Prostate gland (tissue), 2 donors: ENCODE results near the gene DLG2. TPM values are rescaled to one million over a fixed set of nuclear protein-coding genes. Genes with fewer than 3 reads are reported as not detected.

Experiments
- DNase-seq: peaks from one replicate; pipeline ENCODE4 v3.0.0-alpha.2; 2019; ENCODE audit warnings: low spot score
- H3K27ac ChIP-seq, 2 donors: fragments of 200-600 bp; sonication (generic); 2 replicates each; pipeline ENCODE4 v1.5.1; 2017 to 2019
- H3K27me3 ChIP-seq: fragments of 200-600 bp; sonication (generic); replicated peaks from 2 replicates; pipeline ENCODE4 v1.5.1; 2019; ENCODE audit not compliant: insufficient read depth
- H3K36me3 ChIP-seq, 2 donors: fragments of 200-600 bp; sonication (generic); 1 replicate in 1 of 2; 2 replicates in 1 of 2; pipeline versions ENCODE4 v1.5.1 to v1.8.1; 2017 to 2019
- H3K4me1 ChIP-seq: fragments of 200-600 bp; sonication (generic); replicated peaks from 2 replicates; pipeline ENCODE4 v1.5.1; 2019
- H3K4me3 ChIP-seq, 2 donors: fragments of 200-600 bp; sonication (generic); 2 replicates each; pipeline ENCODE4 v1.5.1; 2017 to 2019
- H3K9me3 ChIP-seq: fragments of 200-600 bp; sonication (generic); 2 replicates; pipeline ENCODE4 v1.5.1; 2017
- CTCF ChIP-seq, 4 experiments: fragments of 200-600 bp in 2 of 4; fragments of 450-650 bp in 2 of 4; sonication (generic) in 2 of 4; IDR thresholded peaks; 1 replicate in 3 of 4; 2 replicates in 1 of 4; pipeline ENCODE4 v1.5.1; 2016 to 2019; ENCODE audit warnings: antibody characterized with exemption in 4 of 4, mild to moderate bottlenecking in 2 of 4, moderate library complexity in 2 of 4
- POLR2A ChIP-seq: fragments of 450-650 bp; IDR thresholded peaks from one replicate; pipeline ENCODE4 v1.6.1; 2016; ENCODE audit warnings: antibody characterized with exemption, mild to moderate bottlenecking
- POLR2AphosphoS5 ChIP-seq: sonication (generic); formaldehyde crosslinking; IDR thresholded peaks from one replicate; pipeline ENCODE4 v1.6.1; 2017; ENCODE audit warnings: antibody characterized with exemption
- WGBS: methylation state at CpG from one replicate; pipeline ENCODE4 v1.1.5; 2018; 5-methylcytosine and 5-hydroxymethylcytosine counted together
- intact Hi-C: fragments of 100-400 bp; cut with DNase I; formaldehyde crosslinking; loops from one replicate; pipeline ENCODE4 v1.14.2; 2022
- total RNA-seq, 2 donors: library from RNA; depleted of rRNA; stranded (reverse); fragments of >200 nt; gene quantifications; one replicate each; pipeline ENCODE4 v1.1.0, GENCODE V29; 2016

The DLG2 gene
- total RNA-seq, 2 donors from 2014 or later, result 9.8 to 16.2 TPM

DNA sequence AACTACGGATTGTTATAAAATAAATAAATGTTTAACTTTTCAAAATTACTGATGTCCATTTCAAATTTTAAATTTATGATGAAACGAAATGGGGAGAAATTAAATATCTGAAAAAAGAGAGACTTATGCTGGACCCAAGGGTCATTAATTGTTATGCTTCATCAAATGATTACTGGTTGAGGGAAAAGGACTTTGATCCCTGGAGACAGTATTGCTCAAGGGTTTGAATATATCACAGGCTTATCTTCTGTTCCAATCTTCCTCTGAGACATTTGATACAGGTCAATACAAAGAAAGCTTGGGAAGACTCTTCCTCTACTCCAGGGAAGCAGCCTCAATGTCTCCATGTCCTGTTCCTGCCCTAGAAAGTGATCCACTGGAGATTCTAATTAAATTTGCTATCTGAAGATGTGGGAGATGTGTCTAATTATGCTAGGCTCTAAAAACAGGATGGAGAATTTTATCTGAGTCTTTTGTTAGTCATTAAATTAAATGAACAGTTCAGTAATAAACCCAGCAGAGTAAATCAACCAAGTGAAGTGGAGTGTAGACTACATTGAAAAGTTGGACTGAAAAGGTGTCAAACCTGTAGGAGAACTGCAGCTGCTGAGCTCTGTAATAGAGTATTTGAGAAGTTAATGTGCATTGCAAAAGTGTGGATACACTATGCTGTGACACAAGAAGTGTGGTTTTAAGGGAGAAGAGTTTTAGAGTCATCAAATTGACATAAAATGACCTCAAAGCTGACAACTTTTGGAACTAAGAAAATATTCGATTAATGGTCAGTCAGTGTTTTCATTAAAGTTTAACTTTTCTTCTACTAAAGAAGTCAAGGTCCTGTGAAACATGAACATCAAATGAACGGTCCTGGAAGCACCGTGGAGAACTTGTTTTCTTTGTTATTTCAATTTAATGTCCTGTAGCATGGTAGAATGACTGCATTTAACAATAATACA is 1717.3 kb downstream of the DLG2 start:
- 72% methylated on average over 5 of the region's 5 CpGs for WGBS
- no peak overlapping the region for H3K27ac ChIP-seq

GRCh38 chr11:83908298-83908856 is 1718.8 kb downstream of the DLG2 start:
- Histone ChIP-seq H3K4me1 (no peaks in the 10 kb centered on the region), H3K27me3 (no peaks in the 10 kb centered on the region), H3K36me3 (no peaks in the 10 kb centered on the region), H3K4me3 (no peak overlapping the region), H3K27ac (no peak overlapping the region), H3K9me3 (no peaks in the 10 kb centered on the region)
- 65% methylated on average over 7 of the region's 7 CpGs for WGBS
- intact Hi-C loops, result no loop called here
- no peak for TF ChIP-seq POLR2A
- no peak for TF ChIP-seq CTCF (IDR thresholded peaks at IDR 0.05)
- TF ChIP-seq POLR2AphosphoS5, result no peak
- DNase-seq, result no peak

More for the DNA sequence above, 1717.3 kb downstream of the DLG2 start:
- H3K27me3 ChIP-seq, result no peaks in the 10 kb centered on the region
- DNase-seq, result no peak
- no peaks in the 10 kb centered on the region for H3K36me3 ChIP-seq
- intact Hi-C loops, result no loop called here
- H3K4me1 ChIP-seq, result no peaks in the 10 kb centered on the region
- no peaks in the 10 kb centered on the region for H3K9me3 ChIP-seq
- TF ChIP-seq POLR2AphosphoS5 (no peak), CTCF (IDR thresholded peaks at IDR 0.05) (no peak), POLR2A (no peak)
- no peak overlapping the region for H3K4me3 ChIP-seq

DNA sequence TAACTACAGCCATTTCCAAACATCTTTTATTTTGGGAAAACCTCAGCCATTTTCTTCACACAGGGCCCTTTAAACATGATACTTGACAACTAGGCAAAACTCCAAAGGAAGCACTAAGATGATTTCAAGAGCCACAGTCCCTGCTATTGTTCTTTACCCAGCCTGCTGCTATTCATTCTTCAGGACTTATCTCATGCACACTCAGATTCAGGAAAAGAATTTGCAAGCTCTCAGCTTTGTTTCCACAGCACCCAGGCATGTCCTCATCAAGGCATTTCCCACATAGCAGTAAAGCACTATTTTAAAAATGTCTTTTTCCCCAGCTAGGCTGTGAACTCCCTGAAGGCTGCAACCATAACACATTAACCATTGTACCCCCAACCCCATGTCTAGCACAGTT is 1731.6 kb downstream of the DLG2 start:
- Histone ChIP-seq H3K36me3 (no peaks in the 10 kb centered on the region), H3K4me3 (no peak overlapping the region), H3K27me3 (no peaks in the 10 kb centered on the region), H3K27ac (no peak overlapping the region), H3K9me3 (no peaks in the 10 kb centered on the region), H3K4me1 (no peaks in the 10 kb centered on the region)
- intact Hi-C loops, result no loop called here
- no peak for DNase-seq
- no peak for TF ChIP-seq CTCF (IDR thresholded peaks at IDR 0.05)
- no peak for TF ChIP-seq POLR2AphosphoS5
- no peak for TF ChIP-seq POLR2A

DNA sequence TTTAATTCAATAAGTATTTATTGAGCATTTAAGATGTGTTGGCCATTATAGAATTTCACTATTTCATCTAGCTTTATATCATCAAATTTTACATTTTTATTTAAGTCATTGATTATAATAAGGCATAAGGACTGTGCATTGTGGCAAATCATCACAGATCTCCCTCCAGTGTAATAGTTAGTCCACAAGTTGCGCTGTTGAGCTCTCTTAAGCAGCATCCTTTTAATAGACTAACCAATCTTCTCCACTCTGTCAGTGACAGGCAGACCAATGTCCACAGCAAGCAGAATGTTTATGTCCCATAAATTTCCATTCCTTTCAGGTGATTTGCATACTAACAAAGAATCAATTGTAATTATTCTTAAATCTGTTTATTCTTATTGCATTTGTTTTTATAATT is 1745.7 kb downstream of the DLG2 start:
- Histone ChIP-seq H3K36me3 (no peaks in the 10 kb centered on the region), H3K9me3 (no peaks in the 10 kb centered on the region), H3K27ac (no peak overlapping the region), H3K27me3 (peaks cover 3% of the 10 kb centered on the region), H3K4me1 (no peaks in the 10 kb centered on the region), H3K4me3 (no peak overlapping the region)
- DNase-seq, result no peak
- TF ChIP-seq CTCF (IDR thresholded peaks at IDR 0.05) (no peak), POLR2A (no peak), POLR2AphosphoS5 (no peak)
- 91% methylated on average over 1 of the region's 1 CpG for WGBS
- intact Hi-C loops, result no loop called here

- no peaks in the 10 kb centered on the region for H3K27me3 ChIP-seq
- TF ChIP-seq POLR2AphosphoS5 (no peak), POLR2A (no peak), CTCF (IDR thresholded peaks at IDR 0.05) (no peak)
- no peaks in the 10 kb centered on the region for H3K9me3 ChIP-seq
- H3K27ac ChIP-seq, result no peak overlapping the region
- H3K4me1 ChIP-seq, result no peaks in the 10 kb centered on the region
- no peaks in the 10 kb centered on the region for H3K36me3 ChIP-seq
- no peak for DNase-seq
- H3K4me3 ChIP-seq, result no peak overlapping the region
- intact Hi-C loops, result no loop called here
These were observed 1756.1 kb downstream of the DLG2 start for GRCh38 chr11:83871054-83871453.
